Kasumi-1 (cell line): ENCODE results near the gene TBC1D19.

ENCODE experiments used
- DNase-seq, 2 experiments: peaks; one replicate each; lab custom pipeline; 2025; lab: John Stamatoyannopoulos, UW

Gene TBC1D19

DNA sequence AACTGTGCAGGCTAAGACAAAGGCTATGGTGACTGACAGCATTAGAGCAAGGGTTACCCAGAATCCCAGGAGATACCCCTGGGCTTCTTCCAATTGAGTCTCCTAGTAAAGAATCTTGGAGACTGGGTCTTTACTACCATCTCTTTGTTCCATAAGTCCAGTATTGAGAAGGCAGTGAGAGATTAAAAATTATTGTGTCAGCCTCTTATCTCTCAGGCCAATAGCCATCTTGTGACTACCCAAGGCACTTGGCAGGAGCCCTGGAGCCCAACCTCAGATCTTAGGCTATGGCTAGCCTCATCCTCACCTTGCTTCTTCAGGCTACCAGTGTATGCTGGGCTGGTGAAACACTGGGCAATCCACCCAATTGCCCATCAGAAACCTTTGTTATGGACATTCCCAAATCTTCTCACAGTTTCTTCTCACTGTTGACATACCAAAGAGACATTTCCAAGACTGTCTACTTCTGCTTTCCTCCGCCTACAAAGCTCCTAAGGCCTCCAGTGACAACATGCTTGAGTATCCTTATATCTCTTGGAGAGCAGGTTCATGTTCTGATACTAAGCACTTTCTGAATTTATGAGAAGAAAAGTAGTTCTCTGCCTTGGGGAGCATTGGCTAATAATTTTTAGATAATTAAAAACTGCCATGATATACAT is 200.5 kb downstream of the TBC1D19 start:
- no peak for DNase-seq

DNA sequence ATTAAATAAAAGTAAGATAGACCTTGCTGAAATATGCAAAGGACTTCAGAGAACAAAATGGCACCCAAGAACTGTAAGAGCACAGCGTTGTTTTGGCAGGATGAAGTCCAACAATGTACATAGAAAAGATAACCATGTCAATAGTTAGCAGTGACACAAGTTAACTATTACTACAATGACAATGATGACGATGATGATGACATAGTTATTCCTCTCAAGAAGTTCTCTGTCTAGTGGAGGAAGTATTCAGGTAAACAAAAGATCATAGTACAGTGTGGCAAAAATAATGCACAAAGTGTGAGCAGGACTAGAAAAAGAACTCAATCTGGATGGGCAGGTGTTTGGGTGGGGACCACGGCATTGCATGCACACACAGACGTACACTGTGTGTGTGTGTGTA is 201.4 kb downstream of the TBC1D19 start:
- no peak for DNase-seq

DNA sequence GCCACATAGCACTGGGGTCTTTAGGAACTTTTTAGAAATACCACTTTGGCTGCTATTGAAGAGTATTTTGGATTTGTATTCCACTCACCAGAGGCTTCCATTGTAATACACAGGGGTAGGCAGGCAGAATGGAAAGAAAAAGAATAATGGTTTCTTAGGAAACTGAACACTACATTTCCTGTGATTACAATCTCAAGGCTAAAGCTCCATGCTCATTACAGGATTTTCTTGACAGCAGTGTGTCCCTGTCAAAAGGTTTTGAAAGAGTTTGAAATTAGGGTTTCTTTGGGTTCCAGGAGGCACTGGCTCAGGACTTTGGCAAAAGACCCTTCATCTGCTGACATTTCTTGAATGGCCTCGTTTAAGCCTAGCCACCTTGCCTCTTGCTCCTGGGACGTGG is 201.9 kb downstream of the TBC1D19 start:
- DNase-seq, result no peak

- peak; percentile 34 to 43 for DNase-seq
Observed at GRCh38 chr4:26786916-26787315, 203.0 kb downstream of the TBC1D19 start.

DNA sequence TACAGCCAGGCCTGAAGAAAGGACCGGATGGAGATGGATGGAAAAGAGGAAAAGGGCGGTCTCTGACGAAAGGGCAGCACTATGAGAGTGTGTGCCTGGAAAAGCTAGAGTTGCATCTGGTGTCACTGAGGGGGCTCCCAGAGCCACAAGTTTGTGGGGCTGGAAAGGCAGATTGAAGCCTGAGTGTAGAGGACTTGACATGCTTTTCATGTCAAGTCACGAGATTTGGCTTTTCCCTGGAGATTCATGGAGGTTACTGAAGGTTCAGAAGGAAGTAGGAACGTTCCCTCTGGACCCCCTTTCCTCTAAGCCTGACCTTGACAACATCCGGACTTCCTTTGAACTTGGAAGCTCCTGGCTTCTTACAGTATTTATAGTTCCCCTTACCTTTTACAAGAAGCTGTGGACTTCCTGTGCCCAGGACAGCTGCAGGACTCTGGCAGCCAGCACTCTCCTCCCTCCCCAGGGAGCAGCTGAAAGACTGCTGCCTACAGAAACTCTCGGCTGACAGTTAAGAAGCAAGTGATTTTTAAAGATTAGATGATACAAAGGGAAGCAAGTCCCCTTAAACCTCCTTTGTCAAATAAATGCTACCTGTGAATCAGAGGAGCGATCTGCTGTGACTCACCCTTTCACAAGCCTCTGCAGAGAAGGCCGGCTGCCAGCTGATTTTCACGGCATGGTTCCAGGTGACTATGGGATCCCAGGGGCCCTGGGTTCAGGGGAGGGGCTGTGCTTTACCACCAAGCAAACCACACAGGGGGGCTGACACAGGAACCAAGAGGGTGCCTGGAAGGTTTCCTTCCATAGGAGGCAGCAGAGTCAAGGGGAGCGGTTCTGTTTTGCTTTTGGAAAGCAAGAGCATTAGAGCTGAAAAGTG is 203.8 kb downstream of the TBC1D19 start:
- DNase-seq, result peak in 1 of 2 experiments; percentile 24

DNA sequence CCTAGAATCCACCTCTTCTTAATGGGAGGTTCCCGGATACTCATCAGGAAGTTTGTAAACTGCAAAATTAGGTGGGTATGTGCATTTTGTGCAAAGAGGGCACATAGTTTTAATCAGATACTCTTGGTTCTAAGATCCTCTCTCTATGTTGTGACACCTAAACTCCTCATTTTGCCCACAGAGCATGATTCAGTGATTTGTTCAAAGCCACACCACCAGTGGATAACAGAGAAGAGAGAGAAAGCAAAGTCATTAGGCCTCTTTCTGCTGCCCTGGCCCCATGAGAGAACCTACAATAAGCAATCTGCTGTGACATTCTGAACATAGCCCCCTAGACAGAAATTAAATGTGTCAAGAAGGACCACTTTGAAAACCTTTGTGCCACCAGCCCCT is 204.5 kb downstream of the TBC1D19 start:
- DNase-seq, result no peak

- DNase-seq, result no peak
Observed at GRCh38 chr4:26789208-26789607, 205.3 kb downstream of the TBC1D19 start.

DNA sequence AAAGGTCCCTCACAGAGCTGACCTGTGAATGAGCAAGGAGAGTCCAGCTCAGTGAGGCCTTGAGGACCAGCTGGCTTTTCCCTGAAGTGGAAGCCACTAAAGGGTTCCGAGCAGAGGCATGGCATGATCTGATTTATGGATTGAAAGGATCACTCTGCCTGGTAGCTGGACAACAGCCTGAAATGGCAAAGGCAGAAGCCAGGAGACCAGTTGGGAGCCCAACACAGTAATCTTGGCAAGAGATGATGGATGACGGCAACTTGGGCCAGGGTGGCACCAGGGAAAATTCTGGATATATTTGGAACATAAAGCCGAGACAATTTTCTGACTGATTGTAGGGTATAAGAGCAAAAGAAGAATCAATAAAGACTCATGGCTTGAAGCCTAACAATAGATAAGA is 207.5 kb downstream of the TBC1D19 start:
- no peak for DNase-seq

DNA sequence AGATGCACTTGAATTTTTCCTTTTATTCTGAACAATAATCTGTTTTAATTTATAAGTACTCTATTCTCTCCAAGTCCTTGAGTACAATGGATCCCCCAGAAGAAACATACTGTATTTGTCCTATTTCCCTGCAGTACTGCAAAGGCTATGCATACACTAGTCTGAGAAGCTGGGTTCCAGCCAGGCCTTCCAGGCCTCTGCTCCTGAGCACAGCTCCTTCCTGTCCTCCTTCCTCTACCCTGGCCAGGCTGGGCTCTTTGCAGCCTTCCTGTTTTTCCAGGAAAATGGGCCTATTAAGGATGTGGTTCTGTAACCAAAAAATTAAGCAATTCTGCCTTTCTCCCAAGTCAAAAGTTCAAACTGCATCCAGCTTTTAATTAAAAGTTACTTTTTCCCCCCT is 208.8 kb downstream of the TBC1D19 start:
- peak; percentile 42 to 49 for DNase-seq

DNA sequence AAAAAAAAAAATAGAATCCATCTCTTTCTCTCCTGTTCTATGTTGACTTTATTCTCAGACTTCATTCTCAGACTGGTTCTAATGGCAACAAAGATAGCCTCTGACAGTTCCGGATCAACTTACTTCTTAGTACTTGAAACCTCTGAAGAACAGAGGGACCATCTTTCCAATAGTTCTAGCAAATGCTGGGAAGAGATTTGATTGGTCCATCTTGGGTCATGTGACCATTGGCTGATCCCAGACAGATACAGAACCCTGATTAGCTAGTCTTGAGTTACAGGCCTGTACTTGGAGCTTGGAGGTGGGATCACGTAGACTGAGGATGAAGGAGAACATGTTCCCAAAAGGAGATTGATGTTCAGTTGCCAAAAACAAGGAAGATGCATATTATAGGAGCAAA is 209.9 kb downstream of the TBC1D19 start:
- no peak for DNase-seq

DNA sequence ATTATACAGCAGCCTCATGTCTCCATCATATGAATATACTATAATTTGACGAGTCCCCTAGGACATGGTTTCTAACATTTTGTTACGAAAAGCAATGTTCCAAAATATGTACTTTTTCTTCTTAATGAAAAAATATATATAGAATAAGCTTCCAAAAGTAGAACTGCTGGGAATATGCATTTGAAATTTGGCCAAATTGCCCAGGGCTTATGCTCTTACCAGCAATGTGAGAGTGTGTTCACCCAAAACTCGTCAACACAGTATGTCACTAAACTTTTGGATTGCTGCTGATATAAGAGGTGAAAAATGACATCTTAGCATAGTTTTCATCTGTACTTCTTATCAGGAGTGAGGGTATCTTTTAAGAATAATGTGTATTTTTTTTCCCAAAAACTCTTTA is 212.2 kb downstream of the TBC1D19 start:
- no peak for DNase-seq

DNA sequence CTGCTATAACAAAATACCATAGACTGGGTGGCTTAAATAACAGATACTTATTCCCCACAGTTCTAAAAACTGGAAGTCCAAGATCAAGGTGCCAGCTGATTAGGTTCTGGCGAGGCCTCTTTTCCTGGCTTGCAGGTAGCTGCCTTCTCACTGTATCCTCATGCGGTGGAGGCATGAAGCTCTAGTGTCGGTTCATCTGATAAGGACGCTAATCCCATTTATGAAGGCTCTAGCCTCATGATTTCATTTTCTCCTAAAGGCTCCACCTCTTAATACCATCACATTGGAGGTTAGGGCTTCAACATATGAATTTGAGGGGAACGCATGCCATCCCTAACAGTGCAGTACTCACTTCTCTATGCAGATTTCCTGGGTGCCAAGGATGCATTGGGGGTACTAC is 218.9 kb downstream of the TBC1D19 start:
- DNase-seq, result no peak

DNA sequence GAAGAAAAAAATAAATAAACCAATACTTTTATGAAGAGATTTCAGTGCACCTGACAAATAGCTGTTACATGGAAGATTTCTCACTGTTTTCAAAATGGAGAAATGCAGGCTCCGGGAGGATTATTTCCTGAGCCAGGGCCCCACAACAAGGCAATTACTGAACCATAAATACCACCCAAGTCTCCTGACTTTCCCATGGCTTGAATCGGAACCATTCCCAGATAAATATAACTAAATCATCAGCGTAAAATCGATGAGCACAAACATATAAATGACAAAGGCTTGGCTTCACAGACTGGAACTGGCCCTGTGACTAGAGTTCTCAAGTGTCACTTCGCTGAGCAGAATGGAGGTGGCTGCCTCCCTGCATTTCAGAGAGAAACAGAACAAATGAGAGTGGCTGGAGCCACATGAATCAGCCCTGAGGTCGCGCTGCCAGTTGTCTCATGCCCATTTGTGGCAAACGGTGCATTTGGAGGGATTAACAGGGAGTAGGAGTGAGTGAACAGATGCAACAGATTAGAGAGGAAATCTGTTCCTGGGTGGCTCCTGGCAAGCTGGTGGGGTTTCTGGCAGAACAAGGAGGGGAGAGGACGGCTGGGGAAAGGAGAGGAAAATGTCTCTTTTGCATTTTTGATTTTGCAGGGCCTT is 219.5 kb downstream of the TBC1D19 start:
- DNase-seq, result no peak

GRCh38 chr4:26804451-26804850 is 220.6 kb downstream of the TBC1D19 start:
- DNase-seq, result no peak

- DNase-seq, result no peak
Observed at GRCh38 chr4:26804925-26805324, 221.0 kb downstream of the TBC1D19 start.
